Adrenal gland (tissue), 19 donors: ENCODE measurements around the gene SRR. TPM values are rescaled to one million over a fixed set of nuclear protein-coding genes. Genes with fewer than 3 reads are reported as not detected.
A peak's percentile ranks its signal among the peaks of the same experiment; 100 is the strongest.
"Not testable (repeated sequence)": the region's sequence is repeated elsewhere in the genome, so short reads cannot be mapped to it uniquely, and the experiment has no call there.

Experiments used
- DNase-seq, 7 donors: peaks; one replicate each; pipeline ENCODE4 v3.0.0-alpha.2; 2019 to 2020
- H3K27ac ChIP-seq, 5 donors: fragments of 200-600 bp; sonication (generic) in 4 of 5; 1 replicate in 3 of 5; 2 replicates in 2 of 5; pipeline versions ENCODE4 v1.5.1 to v1.8.0; 2016 to 2020; ENCODE audit warnings: mild to moderate bottlenecking in 1 of 5
- H3K27me3 ChIP-seq: fragments of 200-600 bp; 2 replicates; pipeline ENCODE4 v1.8.0; 2021
- H3K36me3 ChIP-seq, 2 donors: fragments of 200-600 bp; replicated peaks in 1 of 2; 1 replicate in 1 of 2; 2 replicates in 1 of 2; pipeline versions ENCODE4 v1.5.1 to v1.8.0; 2018 to 2022
- H3K4me1 ChIP-seq, 2 donors: fragments of 200-600 bp; replicated peaks in 1 of 2; 1 replicate in 1 of 2; 2 replicates in 1 of 2; pipeline versions ENCODE4 v1.5.1 to v1.8.0; 2018 to 2021
- H3K4me3 ChIP-seq, 4 donors: fragments of 200-600 bp; sonication (generic) in 3 of 4; one replicate each; pipeline ENCODE4 v1.5.1; 2016 to 2018
- H3K9me3 ChIP-seq, 3 donors: fragments of 200-600 bp; sonication (generic) in 1 of 3; replicated peaks in 1 of 3; 1 replicate in 2 of 3; 2 replicates in 1 of 3; pipeline versions ENCODE4 v1.5.1 to v1.8.0; 2016 to 2021
- POLR2A ChIP-seq, 2 donors: fragments of 450-650 bp; IDR thresholded peaks; one replicate each; pipeline ENCODE4 v1.6.1; 2017; ENCODE audit warnings: antibody characterized with exemption in 2 of 2, mild to moderate bottlenecking in 2 of 2, moderate library complexity in 1 of 2
- WGBS, 4 donors: extraction: QIAGEN DNeasy Blood & Tissue Kit in 2 of 4; methylation state at CpG; one replicate each; pipeline versions ENCODE4 v1.1.5 to v1.1.7; 2013 to 2017; 5-methylcytosine and 5-hydroxymethylcytosine counted together
- intact Hi-C, 2 donors: fragments of 100-400 bp; cut with DNase I; formaldehyde crosslinking; loops; one replicate each; pipeline versions ENCODE4 v1.14.1 to v1.15.0; 2022 to 2023
- long read RNA-seq, 10 donors: library from polyadenylated mRNA in 3 of 10; unstranded in 2 of 10; stranded (forward) in 1 of 10; transcript quantifications; one replicate each; pipeline ENCODE4 v2.0.0 and lab custom pipeline, GENCODE V29; 2021 to 2026
- polyA plus RNA-seq, 3 donors: library from polyadenylated mRNA; stranded (reverse); fragments of 200-250 nt in 2 of 3; fragments of 350-450 nt in 1 of 3; fragmentation: Illumina TruSeq in 1 of 3; extraction: RNeasy Lipid Tissue Mini Kit (QIAGEN cat#74804) in 1 of 3; gene quantifications; one replicate each; pipeline ENCODE4 v1.2.3, GENCODE V29; 2013 to 2014
- total RNA-seq, 9 donors: library from RNA; depleted of rRNA in 4 of 9; stranded (reverse); fragments of >200 nt in 4 of 9; fragments of 120-200 nt in 1 of 9; fragmentation: NEBNext Ultra II Directional in 1 of 9; extraction: Animal tissue kit (Norgen Biotek cat#: 25700) in 1 of 9; gene quantifications; one replicate each; pipeline versions ENCODE4 v1.1.0 to v1.2.4, GENCODE V29; 2013 to 2023
- TF ChIP-seq, protein P1 (sequence below), 6 experiments: fragments of 450-650 bp in 4 of 6; fragments of 200-600 bp in 2 of 6; sonication (generic) in 1 of 6; IDR thresholded peaks; 1 replicate in 5 of 6; 2 replicates in 1 of 6; pipeline versions ENCODE4 v1.5.1 to v1.8.0; 2016 to 2021; ENCODE audit warnings: antibody characterized with exemption in 6 of 6, mild to moderate bottlenecking in 2 of 6, moderate library complexity in 1 of 6
- donor health status: healthy with polysubstance abuse.
- donor health status: Bipolar disorder and iron deficiency.
- donor health status: DM: yes; HTN: yes; CAD: no.
- donor health status: DM: no; HTN: no; CAD: no.
- donor health status: DM: no; HTN: no; CAD: no.
- donor health status: DM: yes; HTN: yes; CAD: no.

The SRR gene, protein sequence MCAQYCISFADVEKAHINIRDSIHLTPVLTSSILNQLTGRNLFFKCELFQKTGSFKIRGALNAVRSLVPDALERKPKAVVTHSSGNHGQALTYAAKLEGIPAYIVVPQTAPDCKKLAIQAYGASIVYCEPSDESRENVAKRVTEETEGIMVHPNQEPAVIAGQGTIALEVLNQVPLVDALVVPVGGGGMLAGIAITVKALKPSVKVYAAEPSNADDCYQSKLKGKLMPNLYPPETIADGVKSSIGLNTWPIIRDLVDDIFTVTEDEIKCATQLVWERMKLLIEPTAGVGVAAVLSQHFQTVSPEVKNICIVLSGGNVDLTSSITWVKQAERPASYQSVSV
- total RNA-seq (10 to 100 TPM in 8 of 9 donors, 1 to 10 TPM in 1; 9.3 to 58.6 (median 18.2) TPM), polyA plus RNA-seq (10 to 100 TPM in 1 of 3 donors, 1 to 10 TPM in 2; 3.8 to 18.0 (median 4.3) TPM)
- long read RNA-seq, donor 1, transcript SRR-201 (8 exons, 2,728 nt): major isoform, 5 of 18 reads
- long read RNA-seq, donor 1, partial matches to known transcripts: 0 of 18 reads
- long read RNA-seq, donor 1, other reads (novel, unspliced or antisense): 13 of 18 reads
- long read RNA-seq, donor 2, partial matches to known transcripts: 0 of 1 reads
- long read RNA-seq, donor 2, other reads (novel, unspliced or antisense): 0 of 1 reads
- long read RNA-seq, donor 3, transcript SRR-201 (8 exons, 2,728 nt): major isoform, 8 of 9 reads
- long read RNA-seq, donor 3, partial matches to known transcripts: 0 of 9 reads
- long read RNA-seq, donor 3, other reads (novel, unspliced or antisense): 0 of 9 reads
- long read RNA-seq, donor 4, transcript SRR-201 (8 exons, 2,728 nt): major isoform, 6 of 9 reads
- long read RNA-seq, donor 4, partial matches to known transcripts: 1 of 9 reads
- long read RNA-seq, donor 4, other reads (novel, unspliced or antisense): 2 of 9 reads
- long read RNA-seq, donor 5, transcript SRR-201 (8 exons, 2,728 nt): major isoform, 13 of 16 reads
- long read RNA-seq, donor 5, partial matches to known transcripts: 0 of 16 reads
- long read RNA-seq, donor 5, other reads (novel, unspliced or antisense): 3 of 16 reads
- long read RNA-seq, donor 6, partial matches to known transcripts: 0 of 3 reads
- long read RNA-seq, donor 6, other reads (novel, unspliced or antisense): 0 of 3 reads
- long read RNA-seq, donor 7, partial matches to known transcripts: 17 of 19 reads
- long read RNA-seq, donor 7, other reads (novel, unspliced or antisense): 0 of 19 reads
- long read RNA-seq, donor 8, transcript SRR-201 (8 exons, 2,728 nt): major isoform, 9 of 24 reads
- long read RNA-seq, donor 8, partial matches to known transcripts: 9 of 24 reads
- long read RNA-seq, donor 8, other reads (novel, unspliced or antisense): 6 of 24 reads
- long read RNA-seq, donor 9, partial matches to known transcripts: 9 of 10 reads
- long read RNA-seq, donor 9, other reads (novel, unspliced or antisense): 0 of 10 reads
- long read RNA-seq, donor 10, partial matches to known transcripts: 0 of 2 reads
- long read RNA-seq, donor 10, other reads (novel, unspliced or antisense): 0 of 2 reads

- H3K4me1 ChIP-seq: peaks cover 9 to 14% of the 10 kb centered on the region in 2 donors
- no peaks in the 10 kb centered on the region for H3K27me3 ChIP-seq
- 0 to 3% (median 1%) methylated on average over 5 to 104 of the region's 108 CpGs for WGBS, 4 donors
- no peaks in the 10 kb centered on the region for H3K9me3 ChIP-seq
- peak within 1 kb of the TSS; percentile 36 to 88 (median 67) for H3K4me3 ChIP-seq
- TF ChIP-seq POLR2A (IDR thresholded peaks at IDR 0.05): peak; percentile 33 to 68
- TF ChIP-seq, protein P1, sequence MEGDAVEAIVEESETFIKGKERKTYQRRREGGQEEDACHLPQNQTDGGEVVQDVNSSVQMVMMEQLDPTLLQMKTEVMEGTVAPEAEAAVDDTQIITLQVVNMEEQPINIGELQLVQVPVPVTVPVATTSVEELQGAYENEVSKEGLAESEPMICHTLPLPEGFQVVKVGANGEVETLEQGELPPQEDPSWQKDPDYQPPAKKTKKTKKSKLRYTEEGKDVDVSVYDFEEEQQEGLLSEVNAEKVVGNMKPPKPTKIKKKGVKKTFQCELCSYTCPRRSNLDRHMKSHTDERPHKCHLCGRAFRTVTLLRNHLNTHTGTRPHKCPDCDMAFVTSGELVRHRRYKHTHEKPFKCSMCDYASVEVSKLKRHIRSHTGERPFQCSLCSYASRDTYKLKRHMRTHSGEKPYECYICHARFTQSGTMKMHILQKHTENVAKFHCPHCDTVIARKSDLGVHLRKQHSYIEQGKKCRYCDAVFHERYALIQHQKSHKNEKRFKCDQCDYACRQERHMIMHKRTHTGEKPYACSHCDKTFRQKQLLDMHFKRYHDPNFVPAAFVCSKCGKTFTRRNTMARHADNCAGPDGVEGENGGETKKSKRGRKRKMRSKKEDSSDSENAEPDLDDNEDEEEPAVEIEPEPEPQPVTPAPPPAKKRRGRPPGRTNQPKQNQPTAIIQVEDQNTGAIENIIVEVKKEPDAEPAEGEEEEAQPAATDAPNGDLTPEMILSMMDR (IDR thresholded peaks at IDR 0.05): no peak
- intact Hi-C loops: no loop called here
- peak within 1 kb of the TSS; percentile 63 to 91 (median 84) for H3K27ac ChIP-seq
- peak; percentile 87 to 93 (median 92) for DNase-seq
- peaks cover 0 to 4% of the 10 kb centered on the region in 2 donors for H3K36me3 ChIP-seq
These were observed at the start of gene SRR, which contains the start of gene SMG6 for GRCh38 chr17:2303204-2304188. TSS of gene SRR (plus strand) at chr17:2303950. CDS start at chr17:2315561, 11,611 bp downstream. TSS of gene SMG6 (minus strand) at chr17:2303785. CDS start at chr17:2303720, 65 bp downstream.

DNA sequence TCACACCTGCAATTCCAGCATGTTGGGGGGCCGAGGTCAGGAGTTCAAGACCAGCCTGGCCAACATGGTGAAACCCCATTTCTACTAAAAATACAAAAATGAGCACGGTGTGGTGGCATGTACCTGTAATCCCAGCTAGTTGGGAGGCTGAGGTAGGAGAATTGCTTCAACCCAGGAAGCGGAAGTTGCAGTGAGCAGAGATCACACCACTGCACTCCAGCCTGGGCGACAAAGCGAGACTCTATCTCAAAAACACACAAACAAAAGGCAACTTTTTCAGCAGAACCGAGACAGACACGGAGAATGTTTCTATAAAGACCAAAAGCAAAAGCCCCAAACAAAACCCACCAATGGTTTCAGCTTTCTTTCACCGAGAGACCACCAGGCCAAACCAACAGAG is 44.9 kb upstream of the SRR start:
- peaks cover 5 to 12% of the 10 kb centered on the region in 2 donors for H3K4me1 ChIP-seq
- intact Hi-C loops, H3K4me3 ChIP-seq, DNase-seq, H3K27me3 ChIP-seq, H3K27ac ChIP-seq, H3K36me3 ChIP-seq, H3K9me3 ChIP-seq: not testable (repeated sequence)
- 96 to 97% (median 96%) methylated on average over 8 of the region's 8 CpGs for WGBS, 4 donors

DNA sequence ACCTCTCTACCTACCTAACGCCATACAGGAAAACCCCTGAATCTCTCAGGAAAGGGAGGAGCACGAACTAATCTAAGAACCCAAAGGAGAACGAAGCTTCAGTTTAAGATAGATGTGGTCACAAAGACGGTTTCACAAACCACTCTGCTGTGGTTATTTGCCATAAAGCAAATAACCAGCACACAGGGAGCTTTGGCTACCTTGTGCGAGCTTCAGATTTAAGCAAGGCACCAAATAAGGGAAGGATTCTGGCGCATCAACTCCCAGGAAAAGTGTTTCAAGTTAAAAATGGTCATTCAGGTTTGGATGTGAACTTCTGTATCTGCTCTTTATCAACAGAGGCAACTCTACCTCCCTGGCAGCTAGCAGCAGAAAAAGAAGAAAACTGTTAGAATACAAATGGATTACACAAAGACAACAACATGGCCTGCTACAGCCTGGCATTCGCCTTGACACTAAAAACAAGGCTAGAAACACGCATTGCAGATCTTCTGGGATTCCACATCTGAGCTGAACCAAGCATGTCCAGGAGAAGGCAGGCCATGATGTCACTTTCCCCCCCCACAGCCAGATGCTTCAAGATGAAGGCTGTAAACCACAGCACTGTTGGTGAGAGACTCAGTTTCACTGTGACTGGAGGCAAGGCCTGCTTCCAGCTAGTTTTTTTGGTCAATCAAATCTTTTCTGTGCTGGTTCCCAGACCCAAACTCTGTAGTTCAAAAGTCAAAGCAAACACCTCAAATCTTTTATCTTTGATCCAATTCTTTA is 43.8 kb upstream of the SRR start:
- Histone ChIP-seq H3K9me3 (no peaks in the 10 kb centered on the region), H3K36me3 (no peaks in the 10 kb centered on the region), H3K27ac (no peak overlapping the region), H3K4me3 (no peak overlapping the region), H3K27me3 (no peaks in the 10 kb centered on the region), H3K4me1 (peaks cover 5 to 12% of the 10 kb centered on the region in 2 donors)
- TF ChIP-seq, protein P1 (IDR thresholded peaks at IDR 0.05): no peak
- TF ChIP-seq POLR2A (IDR thresholded peaks at IDR 0.05): no peak
- DNase-seq: no peak
- intact Hi-C loops: no loop called here
- 80 to 87% (median 85%) methylated on average over 8 of the region's 8 CpGs for WGBS, 4 donors
